GM21390 (cell line): ENCODE results near the gene CSGALNACT2.

ENCODE experiments used
- ATAC-seq: cut with Tn5 transposase; IDR thresholded peaks from one replicate; pipeline ENCODE4 v1.9.1; 2021; ENCODE audit not compliant: unreplicated experiment

Gene CSGALNACT2

DNA sequence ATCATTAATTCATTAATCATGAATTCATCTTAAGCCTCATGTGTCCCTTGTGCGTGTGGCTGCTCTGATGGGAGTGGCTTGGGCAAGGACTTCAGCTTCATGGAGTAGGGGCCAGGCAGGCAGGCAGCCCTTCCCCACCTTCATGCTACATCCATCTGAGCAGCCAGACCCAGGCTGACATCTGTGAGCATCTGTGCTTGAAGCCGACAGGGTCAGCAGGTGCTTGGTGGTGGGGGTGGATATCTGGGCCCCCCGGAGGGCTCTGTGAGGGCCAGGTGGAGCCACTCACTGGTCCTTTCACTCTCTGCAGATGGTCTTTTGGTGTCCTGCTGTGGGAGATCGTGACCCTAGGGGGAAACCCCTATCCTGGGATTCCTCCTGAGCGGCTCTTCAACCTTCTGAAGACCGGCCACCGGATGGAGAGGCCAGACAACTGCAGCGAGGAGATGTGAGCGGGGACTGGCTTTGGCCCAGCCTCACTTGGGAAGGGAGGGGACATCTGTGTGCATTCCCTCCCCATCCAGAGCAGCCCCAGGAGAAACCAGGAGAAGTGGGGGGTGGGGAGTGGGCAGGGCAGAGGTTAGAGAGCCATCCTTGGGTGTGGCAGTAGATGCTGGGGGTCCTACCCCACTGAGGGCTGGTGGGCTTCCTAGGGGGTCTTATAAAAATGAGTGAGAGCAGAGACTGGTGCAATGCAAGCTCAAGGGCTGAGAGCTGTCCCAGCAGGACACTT, 14.7 kb upstream of the CSGALNACT2 start:
- ATAC-seq: no peak

DNA sequence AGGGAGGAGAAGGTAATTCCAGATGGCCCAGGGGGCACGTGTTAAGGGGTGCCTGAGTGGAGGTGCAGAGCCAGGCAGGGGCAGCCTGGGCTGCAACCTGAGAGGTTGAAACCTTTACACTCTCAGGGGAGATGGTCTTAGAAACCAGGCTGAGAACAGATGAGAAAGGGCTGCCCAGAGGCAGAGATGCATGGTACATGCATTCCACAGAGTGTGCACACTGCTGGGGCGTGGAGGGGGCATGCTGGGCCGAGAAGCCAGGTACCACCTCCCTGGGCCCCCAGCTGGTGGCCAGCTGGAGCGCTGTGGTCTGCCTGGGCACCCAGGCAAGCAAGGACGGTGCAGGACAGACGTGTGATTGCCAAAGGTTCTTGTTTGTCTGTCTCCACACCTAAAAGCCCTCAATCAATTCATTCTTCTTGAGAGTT, 14.1 kb upstream of the CSGALNACT2 start:
- ATAC-seq: no peak

- ATAC-seq: no peak
Observed at GRCh38 chr10:43124574-43125273, 13.5 kb upstream of the CSGALNACT2 start.

GRCh38 chr10:43125274-43125845, 12.9 kb upstream of the CSGALNACT2 start:
- ATAC-seq: no peak

- no peak for ATAC-seq
Observed at GRCh38 chr10:43125881-43126731, 12.1 kb upstream of the CSGALNACT2 start.

GRCh38 chr10:43126759-43127424, 11.4 kb upstream of the CSGALNACT2 start:
- no peak for ATAC-seq

- no peak for ATAC-seq
Observed at GRCh38 chr10:43127442-43127841, 10.8 kb upstream of the CSGALNACT2 start.

- ATAC-seq: no peak
Observed at GRCh38 chr10:43128331-43128730, 9.9 kb upstream of the CSGALNACT2 start.

DNA sequence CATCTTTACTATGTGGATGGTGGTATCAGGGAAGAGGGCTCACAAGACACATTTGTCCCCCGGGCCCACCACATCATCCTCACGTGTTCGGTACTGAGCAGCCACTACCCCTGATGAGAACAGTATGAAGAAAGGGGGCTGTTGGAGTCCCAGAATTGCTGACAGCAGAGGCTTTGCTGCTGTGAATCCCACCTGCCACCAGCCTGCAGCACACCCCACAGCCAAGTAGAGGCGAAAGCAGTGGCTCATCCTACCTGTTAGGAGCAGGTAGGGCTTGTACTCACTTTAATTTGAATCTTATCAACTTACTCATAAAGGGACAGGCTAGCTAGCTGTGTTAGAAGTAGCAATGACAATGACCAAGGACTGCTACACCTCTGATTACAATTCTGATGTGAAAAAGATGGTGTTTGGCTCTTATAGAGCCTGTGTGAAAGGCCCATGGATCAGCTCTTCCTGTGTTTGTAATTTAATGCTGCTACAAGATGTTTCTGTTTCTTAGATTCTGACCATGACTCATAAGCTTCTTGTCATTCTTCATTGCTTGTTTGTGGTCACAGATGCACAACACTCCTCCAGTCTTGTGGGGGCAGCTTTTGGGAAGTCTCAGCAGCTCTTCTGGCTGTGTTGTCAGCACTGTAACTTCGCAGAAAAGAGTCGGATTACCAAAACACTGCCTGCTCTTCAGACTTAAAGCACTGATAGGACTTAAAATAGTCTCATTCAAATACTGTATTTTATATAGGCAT, 9.1 kb upstream of the CSGALNACT2 start:
- ATAC-seq: peak; percentile 87

DNA sequence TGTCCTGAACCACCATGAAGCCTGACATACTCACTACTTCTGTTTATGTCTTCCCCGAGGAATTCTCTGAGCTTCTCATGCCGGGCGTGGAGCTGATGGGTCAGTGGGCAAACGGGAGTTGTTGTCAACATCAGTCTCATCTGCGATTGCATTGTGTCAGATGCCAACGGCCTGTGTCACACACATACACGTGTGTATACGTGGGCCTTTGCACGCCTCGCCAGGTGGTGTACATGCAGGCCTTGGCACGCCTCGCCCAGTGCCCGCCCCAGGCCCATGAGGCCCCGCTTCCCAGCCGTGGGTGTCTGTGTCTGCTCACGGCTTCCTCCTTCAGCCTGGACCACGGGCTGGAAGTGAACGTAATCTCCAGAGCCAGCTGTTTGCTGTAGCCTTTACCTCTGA, 7.5 kb upstream of the CSGALNACT2 start:
- no peak for ATAC-seq

DNA sequence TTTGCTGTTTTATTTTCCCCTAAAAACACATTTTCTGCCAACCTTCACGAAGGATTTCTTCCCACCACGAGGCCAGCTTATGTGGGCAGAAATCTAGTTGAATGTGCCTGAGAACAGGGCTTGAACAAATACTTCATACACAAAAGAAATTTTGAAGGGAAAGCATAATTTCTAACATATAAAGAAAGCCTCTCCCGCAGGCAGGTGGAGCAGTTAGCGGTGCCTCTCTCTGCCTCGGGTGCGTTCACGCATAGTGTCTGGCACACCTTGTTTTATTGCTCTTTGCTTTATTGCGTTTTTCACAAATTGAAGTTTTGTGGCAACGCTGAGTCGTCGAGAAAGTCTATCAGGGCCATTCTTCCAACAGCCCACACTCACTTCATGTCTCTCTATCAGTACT, 7.0 kb upstream of the CSGALNACT2 start:
- no peak for ATAC-seq

GRCh38 chr10:43131906-43132305, 6.3 kb upstream of the CSGALNACT2 start:
- ATAC-seq: no peak

- no peak for ATAC-seq
Observed at GRCh38 chr10:43132867-43133787, 5.1 kb upstream of the CSGALNACT2 start.

DNA sequence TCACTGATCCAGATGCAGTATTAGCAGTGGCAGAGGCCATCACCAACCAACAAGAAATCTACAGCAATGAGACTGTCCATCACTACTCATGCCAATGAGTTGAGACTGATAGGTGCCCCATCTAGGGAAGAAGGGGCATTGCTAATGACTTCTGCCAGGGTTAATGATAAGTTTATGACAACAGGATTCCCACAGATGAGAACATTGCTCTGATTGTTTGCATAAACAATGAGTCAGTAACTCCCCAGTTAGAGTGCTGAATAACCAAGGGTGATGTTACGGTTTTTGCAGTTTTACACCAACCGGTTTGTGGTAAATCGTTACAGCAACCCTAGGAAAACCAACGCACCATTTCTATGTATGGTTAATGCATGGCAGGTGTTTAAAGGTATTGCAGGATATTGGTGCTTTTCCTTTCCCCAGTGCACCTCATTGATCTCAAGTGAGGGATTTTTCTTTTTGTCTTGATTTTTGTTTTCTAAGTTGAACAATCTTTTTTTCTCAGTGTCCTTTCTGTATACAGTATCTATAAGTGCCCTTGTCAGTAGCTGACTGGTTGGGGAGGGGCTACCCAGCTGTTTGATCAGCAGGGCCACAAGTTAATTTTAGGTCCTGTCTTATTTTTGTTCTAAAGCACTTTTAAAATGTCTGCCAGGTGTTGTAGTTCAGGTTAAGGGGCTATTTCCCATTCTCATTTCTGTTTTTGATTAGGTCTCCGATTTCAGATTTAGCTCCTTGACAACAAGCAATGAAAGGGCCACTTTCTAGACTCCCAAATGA, 3.9 kb upstream of the CSGALNACT2 start:
- no peak for ATAC-seq

- ATAC-seq: no peak
Observed at GRCh38 chr10:43135064-43135463, 3.2 kb upstream of the CSGALNACT2 start.

DNA sequence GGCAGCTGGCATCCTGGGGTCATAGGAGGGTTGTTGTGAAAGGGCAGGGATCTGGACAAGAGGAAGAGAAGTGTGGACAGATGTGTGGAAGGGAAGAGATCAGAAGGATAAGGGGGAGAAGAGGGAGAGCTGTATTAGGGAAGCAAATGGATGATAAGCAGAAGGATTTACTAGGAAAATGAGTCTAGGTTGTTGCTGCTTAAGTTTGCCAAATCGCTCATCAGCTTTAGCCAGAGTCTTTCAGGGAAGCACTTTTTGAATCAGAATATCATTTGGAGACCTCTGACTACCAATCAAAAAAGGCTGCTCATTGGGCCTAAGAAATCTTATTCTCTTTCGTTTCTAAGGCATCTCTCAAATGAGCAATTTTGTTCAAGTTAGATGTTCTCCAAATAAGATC, 2.6 kb upstream of the CSGALNACT2 start:
- no peak for ATAC-seq

DNA sequence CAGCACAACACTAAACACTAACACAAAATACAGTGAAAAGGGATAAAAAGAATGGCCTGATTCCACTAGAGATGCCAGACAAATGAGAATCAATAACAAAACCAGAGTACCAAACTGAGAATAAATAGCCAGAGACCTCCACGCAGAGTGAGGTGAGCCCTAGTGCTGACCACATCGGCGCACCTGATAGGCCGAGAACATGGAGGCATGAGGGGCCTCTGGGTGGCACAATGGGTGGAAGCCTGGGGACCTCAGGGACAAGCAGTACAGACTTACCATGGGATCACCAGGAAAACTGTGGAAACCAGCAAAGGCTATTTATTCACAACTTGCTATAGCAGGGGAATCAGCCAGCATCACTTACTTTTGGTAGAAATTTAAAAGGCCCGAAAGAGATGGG, 1.8 kb upstream of the CSGALNACT2 start:
- no peak for ATAC-seq

- no peak for ATAC-seq
Observed at GRCh38 chr10:43136995-43137716, 1.1 kb upstream of the CSGALNACT2 start.
